NOMO-1 treated with DMSO at 0.1 percent for 48 hours (cell line): ENCODE measurements around the gene ITGB1.
"Not testable (repeated sequence)": the region's sequence is repeated elsewhere in the genome, so short reads cannot be mapped to it uniquely, and the experiment has no call there.

Source experiments
- DNase-seq: peaks from one replicate; lab custom pipeline; 2025; ENCODE audit not compliant: unreplicated experiment; lab: John Stamatoyannopoulos, UW

ITGB1 gene

DNA sequence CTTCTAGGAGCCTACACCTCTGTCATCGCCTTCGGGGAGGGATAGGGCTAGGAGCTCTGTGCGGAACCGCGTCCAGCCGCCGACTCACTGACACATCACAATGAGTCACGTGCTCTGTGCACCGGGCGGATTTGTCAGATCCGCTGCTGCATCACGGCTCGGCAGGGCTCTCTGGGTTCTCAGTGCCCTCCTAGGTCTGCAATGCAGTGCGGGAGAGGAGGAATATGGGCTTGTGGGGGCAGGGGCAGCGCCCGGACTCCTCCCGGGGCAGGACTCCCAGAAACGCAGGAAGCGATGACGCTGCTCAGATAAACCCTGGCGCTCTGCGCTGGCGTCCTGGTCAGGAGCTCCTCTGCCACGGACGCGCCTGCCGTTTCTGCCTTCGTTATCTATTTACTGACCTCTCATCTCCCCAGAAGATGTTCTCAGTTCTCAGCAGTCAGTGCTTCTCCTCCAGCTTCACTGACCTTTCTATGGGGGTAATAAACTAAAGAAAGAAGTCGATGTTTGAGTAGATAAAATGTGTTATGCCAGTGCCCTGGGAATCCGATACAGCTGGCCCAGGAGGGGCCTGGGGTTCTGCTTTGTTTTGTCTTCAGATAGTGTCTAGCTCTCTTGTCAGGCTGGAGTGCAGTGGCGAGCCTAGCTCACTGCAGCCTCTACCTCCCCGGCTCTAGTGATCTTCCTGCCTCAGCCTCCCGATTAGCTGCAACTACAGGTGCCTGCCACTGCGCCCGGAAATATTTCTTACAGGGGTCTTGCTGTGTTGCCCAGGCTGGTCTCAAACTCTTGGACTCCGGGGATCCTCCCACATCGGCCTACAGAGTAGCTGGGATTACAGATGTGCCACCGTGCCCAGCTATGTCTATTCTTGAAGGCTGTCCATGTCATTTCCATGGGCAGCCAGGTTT is 22.8 kb upstream of the ITGB1 start:
- DNase-seq = peak; percentile 88

DNA sequence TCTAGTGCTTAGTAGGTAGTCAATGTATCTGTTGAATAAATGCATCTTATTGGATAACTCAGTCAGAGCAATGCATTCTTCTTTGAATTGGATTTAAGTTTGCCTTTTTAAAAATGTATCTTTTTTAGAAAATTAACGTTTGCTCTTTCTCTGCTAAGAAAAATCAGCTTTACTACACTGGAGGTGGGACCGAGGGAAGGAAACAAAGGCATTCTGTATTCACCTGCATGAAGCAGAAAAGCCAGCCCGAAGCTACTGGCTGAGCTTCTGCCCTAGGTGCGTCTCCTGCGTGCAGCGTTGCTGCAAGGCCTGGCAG is 22.2 kb upstream of the ITGB1 start:
- no peak for DNase-seq

DNA sequence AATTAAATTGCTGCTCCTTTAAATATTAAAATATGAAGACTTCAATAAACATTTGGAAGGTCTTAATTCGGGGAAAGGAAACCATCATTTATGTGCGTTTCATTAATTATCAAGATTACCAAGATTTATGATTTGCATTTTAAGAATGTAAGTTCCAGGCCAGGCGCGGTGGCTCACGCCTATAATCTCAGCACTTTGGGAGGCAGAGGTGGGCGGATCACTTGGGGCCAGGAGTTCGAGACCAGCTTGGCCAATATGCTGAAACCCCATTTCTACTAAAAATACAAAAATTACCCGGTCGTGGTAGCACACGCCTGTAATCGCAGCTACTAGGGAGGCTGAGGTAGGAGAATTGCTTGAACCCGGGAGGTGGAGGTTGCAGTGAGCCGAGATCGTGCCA is 21.7 kb upstream of the ITGB1 start:
- not testable (repeated sequence) for DNase-seq

DNA sequence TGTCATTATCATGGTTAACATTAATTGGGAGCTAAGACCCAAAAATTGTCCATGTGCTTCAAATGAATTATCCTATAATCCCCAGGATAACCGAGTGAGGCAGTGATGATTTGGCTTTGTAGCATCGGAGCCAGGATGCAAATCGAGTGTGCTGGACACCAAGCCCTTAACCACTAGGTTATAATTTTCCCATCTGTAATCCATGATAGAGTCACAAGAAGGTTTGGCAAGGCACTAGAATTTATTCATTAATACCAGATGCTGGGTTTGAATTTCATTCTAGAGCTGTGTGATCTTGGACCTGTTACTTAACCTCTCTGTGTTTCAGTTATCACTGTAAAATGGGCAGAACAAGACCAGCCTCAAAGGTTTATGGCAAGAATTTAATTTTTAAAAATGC is 21.0 kb upstream of the ITGB1 start:
- DNase-seq = no peak

DNA sequence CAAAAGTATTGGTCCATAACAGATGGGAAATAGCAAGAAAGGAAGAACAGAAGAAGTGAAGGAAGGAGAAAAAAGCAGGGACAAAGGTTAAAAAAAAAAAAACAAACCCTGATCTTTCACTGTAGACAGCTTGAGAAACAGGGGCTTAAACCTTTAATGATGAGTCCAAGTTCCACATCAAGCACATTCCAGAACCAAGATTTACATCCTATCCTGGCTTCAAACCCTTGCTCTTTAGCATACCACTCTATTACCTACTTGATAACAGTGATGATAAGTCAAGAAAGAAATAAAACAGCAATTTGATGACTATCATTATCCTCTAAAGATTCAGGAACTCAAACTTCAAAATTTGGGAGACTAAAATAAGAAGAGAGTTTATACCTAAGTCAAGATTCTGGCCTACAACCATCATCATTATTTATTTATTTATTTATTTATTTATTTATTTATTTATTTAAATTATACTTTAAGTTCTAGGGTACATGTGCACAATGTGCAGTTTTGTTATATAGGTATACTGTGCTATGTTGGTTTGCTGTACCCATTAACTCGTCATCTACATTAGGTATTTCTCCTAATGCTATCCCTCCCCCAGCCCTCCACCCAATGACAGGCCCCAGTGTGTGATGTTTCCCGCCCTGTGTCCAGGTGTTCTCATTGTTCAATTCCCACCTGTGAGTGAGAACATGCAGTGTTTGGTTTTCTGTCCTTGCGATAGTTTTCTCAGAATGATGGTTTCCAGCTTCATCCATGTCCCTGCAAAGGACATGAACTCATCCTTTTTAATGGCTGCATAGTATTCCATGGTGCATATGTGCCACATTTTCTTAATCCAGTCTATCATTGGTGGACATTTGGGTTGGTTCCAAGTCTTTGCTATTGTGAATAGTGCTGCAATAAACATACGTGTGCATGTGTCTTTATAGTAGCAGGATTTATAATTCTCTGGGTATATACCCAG is 20.1 kb upstream of the ITGB1 start:
- not testable (repeated sequence) for DNase-seq

DNA sequence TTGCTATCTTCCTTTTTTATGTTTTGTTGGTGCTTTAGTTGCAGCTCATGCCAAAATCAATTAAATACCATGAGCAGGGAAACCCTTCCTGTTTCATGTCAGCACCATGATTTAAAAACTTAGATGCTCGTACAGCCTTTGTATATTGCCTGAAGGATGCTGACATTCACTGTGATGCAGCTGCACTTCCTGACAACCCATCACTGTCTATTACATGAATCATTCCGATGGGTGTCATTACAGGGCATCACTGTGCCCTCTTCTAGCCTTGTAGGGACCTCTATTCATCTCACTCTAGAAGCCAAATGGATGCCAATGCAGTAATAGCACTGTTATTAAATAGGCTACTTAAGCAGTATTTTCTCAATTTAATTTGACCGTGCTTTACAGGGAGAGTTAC is 18.3 kb upstream of the ITGB1 start:
- no peak for DNase-seq

DNA sequence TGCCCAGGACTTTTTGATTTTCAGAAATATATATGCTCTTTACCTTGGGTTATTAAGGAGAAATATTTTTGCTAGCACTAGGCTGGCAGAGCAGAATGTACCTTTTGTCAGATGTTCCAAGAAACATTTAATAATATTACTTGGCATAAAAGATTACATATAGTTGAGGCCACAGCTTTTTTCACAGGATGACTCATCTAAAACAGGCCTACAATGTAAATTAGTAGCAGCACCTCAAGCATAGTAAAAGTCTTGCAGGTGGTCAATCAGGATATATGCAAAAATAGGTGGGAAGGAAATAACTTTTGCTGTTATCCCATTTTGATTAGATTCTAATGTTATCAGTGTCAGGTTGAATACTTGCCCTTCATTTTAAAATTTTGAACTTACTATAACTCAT is 14.9 kb upstream of the ITGB1 start:
- no peak for DNase-seq

DNA sequence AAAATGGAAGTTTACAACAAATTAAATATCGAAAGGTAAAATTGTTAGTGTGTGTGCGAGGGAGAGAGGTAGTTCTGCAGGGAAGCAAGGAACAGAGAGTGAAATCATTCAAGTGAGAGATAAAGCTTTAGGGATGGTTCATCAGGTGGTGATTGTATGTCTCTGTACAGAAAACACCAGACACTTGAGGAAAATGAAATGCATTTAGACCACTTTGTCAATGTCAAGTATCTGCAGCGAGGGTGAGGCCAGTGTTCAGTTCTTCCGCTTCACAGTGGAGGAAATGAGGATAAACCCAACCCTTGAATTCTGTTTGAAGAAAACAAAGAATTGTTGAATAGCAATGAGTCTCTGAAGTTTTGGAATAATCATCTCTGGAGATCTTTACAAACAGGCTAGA is 14.4 kb upstream of the ITGB1 start:
- DNase-seq = no peak

DNA sequence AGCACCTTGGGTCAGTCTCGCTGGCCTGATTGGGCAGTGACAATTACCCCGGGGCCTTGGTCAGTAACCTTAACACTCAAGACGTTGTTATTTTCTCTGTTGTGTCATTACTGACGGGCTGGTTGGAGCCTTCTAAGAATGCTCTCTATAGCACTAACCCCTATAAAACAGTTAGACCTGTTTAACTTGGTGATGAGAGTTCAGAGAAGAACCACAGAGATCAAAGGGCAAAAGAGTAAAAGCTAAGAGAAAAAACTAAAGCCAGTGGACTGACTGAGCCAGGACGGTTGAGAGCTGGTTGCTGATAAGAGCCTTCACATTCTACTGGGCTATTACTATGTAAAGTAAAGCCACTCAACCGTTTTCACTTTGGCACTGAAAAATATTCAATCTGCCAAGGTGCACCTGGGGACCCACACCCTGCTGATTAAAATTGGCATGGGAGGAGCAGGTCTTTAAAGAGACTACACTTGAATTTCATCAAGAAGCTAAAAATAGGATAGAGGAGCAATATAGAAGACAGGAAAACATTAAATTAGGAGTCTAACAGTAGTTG is 13.6 kb upstream of the ITGB1 start:
- no peak for DNase-seq

DNA sequence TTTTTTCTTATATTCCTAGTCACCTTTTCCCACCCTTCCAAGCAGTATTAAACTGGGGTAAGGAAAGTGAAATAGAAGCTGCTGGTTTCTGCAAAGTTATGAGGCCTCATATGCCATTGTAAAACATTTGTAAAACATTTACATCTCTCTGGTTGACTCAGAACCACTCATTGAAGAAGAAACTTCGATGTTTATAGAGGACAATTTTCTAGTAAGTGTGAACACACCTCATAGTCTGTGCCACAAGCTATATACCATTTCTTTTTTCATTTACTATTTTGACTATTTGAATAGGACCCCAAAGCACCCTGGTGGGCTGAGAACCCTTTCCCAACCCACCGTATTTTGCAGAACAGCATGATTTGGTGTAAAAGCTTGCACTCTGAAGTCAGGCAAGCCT is 12.9 kb upstream of the ITGB1 start:
- no peak for DNase-seq

DNA sequence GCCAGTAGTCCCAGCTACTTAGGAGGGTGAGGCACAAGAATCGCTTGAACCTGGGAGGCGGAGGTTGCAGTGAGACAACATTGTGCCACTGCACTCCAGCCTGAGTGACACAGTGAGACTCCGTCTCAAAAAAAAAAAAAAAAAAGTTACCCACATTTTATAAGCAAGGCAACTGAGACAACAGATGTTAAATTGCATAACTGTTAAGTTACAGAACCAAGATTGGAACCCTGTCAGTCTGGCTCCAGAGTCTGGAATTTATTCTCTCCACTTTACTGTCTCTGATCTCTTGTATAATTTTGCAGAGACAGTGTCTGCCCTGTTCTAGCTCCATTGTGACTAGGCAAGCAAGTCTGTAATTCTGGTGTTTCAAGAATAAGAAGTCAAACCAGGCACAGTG is 6.2 kb upstream of the ITGB1 start:
- no peak for DNase-seq

DNA sequence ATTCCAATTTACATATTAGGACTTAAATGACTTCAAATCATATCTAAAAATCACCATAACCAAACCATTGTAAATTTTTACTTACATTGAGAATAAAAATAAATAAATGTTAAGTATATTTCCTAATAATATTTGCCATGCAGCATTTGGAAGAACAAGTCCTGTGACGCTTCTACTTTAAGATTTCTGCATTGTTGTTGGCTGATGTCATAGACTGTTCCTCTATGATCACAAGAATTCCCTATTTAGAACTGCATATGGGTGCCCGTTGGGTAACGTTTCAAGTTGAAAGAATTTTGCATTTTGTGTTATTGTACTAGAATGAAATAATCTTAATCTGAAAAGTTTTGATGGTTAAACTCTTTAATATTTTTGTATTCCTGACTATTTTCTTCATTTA is 5.1 kb upstream of the ITGB1 start:
- no peak for DNase-seq

DNA sequence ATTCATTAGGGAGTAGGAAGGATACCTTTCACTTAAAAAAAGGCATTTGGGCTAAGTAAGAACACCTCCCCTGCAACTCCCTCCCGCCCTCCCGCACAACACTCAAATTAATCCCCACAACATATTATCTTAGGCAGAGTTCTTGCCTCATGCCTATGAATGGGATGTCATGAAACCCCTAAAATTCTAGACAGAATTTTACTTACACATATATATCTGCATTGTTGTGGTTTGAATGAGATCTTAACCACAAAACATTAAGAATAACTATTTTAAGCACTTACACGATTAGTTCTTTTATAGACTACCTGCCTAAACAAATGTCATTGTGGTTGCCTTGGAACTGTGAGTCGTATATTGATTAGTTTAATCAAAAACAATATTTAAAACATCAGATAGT is 4.5 kb upstream of the ITGB1 start:
- no peak for DNase-seq

DNA sequence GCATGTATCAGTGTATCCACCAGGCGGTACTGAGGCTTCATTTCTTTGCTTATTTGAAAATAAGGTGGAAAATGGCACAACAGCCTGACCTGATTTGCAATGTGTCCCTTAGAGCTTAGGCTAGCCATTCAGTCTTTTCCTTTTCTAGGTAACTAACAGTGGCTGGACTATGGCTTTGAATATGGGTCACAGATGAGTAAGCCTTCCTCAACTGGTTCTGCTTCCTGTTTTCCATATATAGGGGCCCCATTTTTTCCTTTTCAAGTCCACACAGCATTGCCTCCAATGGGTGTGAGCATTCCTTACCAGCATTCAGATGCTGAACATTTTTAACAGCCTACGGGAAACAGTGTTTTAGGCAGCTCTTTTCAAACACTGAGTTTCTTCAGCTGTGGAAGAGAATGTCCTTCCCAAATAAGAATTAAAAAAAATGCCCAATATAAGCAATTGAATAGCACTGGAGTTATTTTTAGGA is 3.9 kb upstream of the ITGB1 start:
- peak; percentile 39 for DNase-seq

DNA sequence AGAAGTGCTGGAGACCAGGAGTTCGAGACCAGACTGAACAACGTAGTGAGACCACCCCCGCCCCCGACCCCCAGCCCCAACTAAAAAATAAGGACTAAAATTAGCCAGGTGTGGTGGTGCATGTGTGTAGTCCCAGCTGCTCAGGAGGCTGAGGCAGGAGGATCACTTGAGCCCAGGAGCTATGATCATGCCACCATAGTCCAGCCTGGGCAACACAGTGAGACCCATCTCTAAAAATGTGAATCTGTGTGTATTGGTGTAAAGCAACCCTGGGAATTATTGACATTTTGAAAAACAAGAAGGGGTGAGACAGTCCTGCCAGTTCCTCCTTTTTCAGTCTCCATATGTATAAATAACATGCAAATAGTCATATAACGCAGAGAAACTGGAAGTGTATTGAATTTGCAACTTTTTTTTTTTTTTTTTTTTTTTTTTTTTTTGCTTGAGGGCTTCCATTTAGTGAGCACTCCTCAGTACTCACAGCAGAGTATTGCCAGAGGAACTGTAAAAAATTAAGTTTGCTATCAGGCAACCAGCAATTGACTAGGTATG is 3.4 kb upstream of the ITGB1 start:
- DNase-seq = peak; percentile 64

DNA sequence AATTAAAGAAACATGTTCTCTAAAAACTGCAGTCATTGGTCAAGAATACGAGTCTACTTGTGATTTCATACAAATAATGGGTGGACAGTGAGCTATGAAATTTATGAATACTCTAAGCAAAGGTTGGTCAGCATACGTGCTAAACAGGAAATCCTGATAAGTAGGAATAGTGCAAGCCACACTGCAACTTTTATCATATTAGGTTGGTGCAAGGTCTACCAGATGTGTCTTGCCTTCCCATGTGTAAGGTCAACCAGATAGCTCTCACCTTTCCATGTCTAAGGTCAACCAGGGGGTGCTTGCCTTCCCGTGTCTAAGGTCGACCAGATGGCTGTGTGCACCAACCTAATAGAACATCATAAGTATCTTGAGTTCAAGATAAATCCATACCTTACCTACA is 2.0 kb upstream of the ITGB1 start:
- DNase-seq = no peak

DNA sequence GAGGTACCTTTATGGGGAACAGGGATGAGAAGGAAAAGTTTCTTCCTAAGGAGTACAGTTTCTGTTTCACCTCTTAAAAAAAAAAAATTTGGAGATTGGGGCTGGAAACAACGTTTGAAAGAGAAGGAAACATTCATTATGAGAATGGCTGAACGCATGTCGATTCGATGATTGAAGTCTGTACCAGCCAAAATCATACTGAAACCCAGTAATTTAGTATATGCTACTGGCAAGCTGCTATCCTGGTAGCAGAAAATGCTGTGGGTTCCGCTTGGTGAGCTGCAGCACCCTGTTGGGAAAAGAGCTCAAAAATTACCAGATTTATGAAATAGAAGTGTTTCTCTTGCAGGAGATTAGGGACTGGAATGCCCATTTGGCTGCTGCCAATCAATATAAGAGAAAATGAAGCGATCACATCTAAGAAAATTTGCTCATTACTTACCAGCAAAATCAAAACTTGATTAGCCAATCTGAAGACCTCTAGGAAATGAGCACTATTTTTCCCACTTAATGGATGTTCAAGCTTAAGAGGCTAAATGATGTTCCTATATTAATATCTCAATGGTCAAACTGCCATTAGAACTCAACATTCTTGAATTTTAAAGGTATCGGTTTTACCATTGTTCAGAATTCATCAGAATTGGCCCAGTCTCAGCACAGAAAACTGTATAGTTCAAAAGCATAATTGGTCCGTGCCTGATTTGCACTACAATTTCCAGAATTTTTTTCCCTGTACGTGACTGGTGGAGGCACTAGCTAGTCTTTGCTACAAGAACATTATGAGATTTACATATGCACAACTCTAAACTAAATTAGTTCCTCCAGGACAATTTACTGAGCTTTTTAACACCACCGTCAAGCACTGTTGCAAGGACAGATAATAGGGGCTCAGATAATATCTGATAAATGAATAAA is 1.2 kb upstream of the ITGB1 start:
- no peak for DNase-seq

DNA sequence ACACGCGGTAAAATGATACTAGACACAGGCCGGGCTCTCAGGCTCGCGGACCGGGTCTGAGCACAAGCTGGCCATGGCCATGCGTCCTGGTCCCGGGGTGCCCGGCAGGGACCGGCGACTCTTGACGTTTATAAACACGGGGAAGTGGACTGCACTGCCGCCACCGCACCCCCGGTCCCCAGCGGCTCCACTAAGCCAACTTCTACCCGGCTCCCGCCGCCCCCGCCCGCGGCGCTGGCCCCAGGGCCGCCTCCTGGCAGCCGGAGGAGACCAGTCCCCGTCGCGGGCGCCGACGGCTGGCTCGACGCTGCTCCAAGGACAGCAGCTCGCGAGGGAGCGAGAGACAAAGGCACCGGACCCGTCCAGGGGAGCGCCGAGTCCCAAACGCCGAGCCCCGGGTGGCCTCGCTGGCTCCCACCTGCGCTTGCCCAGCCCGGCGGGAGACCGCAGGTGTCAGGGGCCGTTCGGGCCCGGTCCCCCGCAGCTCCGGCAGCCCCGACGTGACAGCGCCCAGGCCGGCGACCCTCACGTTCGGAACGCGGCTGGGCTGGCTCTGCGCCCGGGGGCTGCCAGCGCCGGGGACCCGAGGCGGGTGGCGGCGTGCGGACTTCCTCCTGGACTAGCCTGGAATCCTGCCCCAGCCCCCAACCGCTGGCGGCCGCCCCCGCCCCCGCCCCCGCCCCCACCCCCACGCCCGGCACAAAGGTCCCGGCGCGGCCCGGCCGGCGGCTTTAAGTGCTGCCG is 517 bp downstream of the ITGB1 start:
- DNase-seq = peak; percentile 26

DNA sequence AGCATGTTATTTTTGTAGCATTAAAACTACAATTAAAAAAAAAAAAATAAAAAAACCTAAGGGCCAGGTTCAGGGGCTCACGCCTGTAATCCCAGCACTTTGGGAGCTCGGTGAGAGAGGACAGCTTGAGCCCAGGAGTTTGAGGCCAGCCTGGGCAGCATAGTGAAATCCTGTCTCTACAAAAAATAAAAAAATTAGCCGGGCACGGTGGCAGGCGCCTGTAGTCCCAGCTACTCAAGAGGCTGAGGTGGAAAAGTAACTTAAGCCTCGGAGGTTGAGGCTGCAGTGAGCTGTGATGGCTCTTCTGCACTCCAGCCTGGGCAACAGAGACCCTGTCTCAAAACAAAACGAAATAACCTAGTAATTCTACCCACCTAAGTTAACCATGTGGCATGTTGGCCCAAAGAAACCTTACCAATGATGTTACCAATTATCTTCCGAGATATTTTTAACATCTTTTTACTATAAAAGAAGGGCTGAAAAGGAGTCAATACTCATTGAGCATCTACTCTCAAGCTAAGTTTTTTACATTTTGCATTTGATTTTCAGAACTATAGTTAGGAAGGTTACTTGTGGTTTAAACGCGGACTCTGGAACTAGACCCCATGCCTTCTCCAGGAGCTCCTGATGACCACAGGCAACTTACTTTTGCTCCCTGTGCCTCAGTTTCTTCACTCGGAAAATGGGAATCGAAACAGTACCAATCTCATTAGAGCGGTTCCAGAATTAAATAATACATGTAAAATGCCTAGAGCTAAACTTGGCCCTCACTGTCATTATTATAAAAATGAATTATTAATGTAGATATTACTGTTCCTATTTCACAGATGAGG is 1.4 kb downstream of the ITGB1 start:
- no peak for DNase-seq
